ENCODE measurements around the gene CREB3L2. TPM values are rescaled to one million over a fixed set of nuclear protein-coding genes. Genes with fewer than 3 reads are reported as not detected.

The CREB3L2 gene
- total RNA-seq, 1 donor from 2014 or later, result 61.8 TPM

DNA sequence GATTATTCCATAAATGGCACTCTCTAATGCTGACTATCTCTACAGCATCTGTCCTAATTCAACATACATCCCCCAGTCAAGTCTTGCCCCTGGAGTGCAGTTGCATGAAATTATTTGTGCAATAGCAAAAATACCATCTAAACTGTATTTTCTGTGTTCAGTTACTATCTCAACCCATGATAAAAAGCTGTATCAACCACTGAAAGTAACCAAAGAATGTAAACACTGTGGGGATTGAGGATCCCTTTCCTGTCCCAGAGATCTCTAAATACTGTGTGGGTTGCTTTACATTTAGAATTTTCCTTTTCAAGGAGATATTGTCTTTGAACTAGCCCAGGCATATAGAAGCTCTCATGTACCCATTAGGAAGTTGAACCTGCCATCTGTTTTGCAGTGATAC, 131.2 kb downstream of the CREB3L2 start:
- Mint-ChIP-seq H3K36me3 (ENCODE audit: low read depth) (peaks cover 48% of the 10 kb centered on the region), H3K4me3 (no peak overlapping the region), H3K9me3 (peaks cover 11% of the 10 kb centered on the region), H3K4me1 (ENCODE audit: low read depth) (peaks cover 36% of the 10 kb centered on the region), H3K27me3 (ENCODE audit: insufficient read depth) (no peaks in the 10 kb centered on the region), H3K27ac (peak overlapping the region; percentile 19)
- no peak for DNase-seq (ENCODE audit: low spot score)
- intact Hi-C loops (cut with micrococcal nuclease), result no loop called here

DNA sequence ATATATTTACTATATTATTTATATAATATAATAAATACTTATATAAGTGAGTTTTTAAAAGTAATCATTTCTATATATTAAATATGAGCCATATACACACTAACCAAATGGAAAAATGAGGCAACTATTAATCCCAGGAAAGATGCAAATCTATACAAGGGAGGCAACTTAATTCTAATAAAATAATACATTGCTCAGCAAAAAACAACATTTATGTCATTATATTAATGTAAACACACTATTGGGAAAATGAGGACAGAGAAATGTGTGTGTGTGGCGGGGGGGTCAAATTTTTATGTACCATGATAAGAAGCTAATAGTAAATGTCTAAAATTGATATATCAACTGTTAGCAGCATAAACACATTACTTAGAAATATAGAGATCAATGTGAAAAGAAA, 131.8 kb downstream of the CREB3L2 start:
- Mint-ChIP-seq H3K4me1 (ENCODE audit: low read depth) (peaks cover 36% of the 10 kb centered on the region), H3K27ac (no peak overlapping the region), H3K36me3 (ENCODE audit: low read depth) (peaks cover 49% of the 10 kb centered on the region), H3K9me3 (peaks cover 16% of the 10 kb centered on the region), H3K27me3 (ENCODE audit: insufficient read depth) (no peaks in the 10 kb centered on the region), H3K4me3 (no peak overlapping the region)
- intact Hi-C loops (cut with micrococcal nuclease), result no loop called here
- no peak for DNase-seq (ENCODE audit: low spot score)

DNA sequence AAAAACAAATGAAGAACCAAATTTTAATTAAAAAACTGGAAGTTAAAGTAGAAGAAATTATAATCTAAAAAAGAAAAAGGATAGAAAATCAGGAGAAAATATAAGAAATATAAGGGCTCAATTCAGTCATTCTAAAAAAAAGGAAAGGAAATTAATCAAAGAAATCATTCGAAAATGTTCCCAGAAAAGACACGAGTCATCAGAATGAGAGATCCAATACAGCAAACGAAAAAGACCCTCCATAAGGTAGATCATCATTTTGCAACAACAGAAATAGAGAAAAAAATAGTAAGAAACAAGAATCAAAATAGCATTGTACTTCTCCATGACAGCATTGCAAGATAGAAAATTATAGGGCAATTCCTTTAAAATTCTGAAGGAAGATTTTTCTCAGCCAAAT, 132.6 kb downstream of the CREB3L2 start:
- Mint-ChIP-seq H3K36me3 (ENCODE audit: low read depth) (peaks cover 49% of the 10 kb centered on the region), H3K27me3 (ENCODE audit: insufficient read depth) (no peaks in the 10 kb centered on the region), H3K9me3 (peaks cover 16% of the 10 kb centered on the region), H3K4me3 (no peak overlapping the region), H3K4me1 (ENCODE audit: low read depth) (peaks cover 31% of the 10 kb centered on the region), H3K27ac (no peak overlapping the region)
- DNase-seq (ENCODE audit: low spot score), result no peak
- intact Hi-C loops (cut with micrococcal nuclease), result no loop called here

DNA sequence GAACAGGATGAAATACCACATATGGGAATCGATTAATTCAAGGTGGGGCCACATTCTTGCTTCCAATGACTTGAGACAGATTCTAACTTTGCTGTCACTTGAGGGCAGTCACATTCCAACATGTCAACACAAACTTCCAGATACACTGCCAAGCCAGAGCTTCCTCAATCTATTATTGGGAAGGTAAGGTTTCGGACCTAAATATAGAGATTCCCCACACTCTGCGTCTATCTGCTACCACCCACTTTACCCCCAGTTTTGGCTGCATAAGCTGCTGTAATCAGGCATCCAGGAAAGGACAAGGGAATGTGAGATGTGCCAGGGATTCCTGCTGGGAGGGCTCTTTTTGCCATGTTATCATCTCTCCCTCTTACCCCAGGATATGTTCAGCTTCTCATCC, 134.6 kb downstream of the CREB3L2 start:
- peaks cover 16% of the 10 kb centered on the region for H3K9me3 Mint-ChIP-seq
- peaks cover 13% of the 10 kb centered on the region for H3K4me1 Mint-ChIP-seq (ENCODE audit: low read depth)
- no peak overlapping the region for H3K4me3 Mint-ChIP-seq
- peaks cover 41% of the 10 kb centered on the region for H3K36me3 Mint-ChIP-seq (ENCODE audit: low read depth)
- intact Hi-C loops (cut with micrococcal nuclease), result no loop called here
- no peak for DNase-seq (ENCODE audit: low spot score)
- H3K27me3 Mint-ChIP-seq (ENCODE audit: insufficient read depth), result no peaks in the 10 kb centered on the region
- no peak overlapping the region for H3K27ac Mint-ChIP-seq

DNA sequence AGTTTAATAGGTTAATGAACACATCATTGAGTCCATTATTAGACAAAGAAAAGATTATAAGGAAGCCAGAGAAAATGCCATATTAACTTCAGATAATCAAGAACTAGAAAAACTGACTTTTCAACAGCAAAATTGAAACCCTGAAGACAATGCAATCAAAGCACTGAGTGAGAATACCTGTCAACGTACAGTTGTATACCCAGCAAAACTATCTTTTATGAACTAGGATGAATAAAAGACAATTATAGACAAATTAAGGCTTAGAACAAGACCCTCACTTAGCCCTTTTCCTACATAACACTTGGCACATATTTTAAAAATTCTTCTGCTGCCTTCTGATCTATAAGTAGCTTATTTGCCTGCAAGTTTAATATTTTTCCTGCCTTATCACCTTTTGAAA, 136.1 kb downstream of the CREB3L2 start:
- Mint-ChIP-seq H3K27ac (no peak overlapping the region), H3K36me3 (ENCODE audit: low read depth) (peaks cover 43% of the 10 kb centered on the region), H3K4me3 (no peak overlapping the region), H3K9me3 (peaks cover 16% of the 10 kb centered on the region), H3K27me3 (ENCODE audit: insufficient read depth) (no peaks in the 10 kb centered on the region), H3K4me1 (ENCODE audit: low read depth) (peaks cover 4% of the 10 kb centered on the region)
- DNase-seq (ENCODE audit: low spot score), result no peak
- intact Hi-C loops (cut with micrococcal nuclease), result no loop called here

DNA sequence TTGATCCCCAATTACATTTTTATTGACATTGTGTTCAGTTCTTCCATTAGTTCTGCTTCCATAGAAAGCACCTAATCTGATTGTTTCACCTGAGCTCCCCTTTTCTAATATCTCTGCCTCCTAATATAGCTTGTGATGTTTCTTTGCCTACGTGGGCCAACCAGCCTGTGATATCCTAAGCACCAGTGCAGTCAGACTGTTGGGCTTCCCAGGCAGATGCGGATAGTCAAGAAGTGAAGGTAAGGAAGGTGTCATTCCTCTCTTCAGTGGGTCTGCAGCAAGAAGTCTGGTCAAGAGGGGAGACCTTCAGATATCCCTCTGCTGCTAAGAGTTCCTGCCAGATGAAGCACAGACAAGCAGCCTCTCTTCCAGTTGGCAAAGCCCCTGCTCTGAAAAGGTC, 138.9 kb downstream of the CREB3L2 start:
- H3K4me1 Mint-ChIP-seq (ENCODE audit: low read depth), result no peaks in the 10 kb centered on the region
- no peaks in the 10 kb centered on the region for H3K27me3 Mint-ChIP-seq (ENCODE audit: insufficient read depth)
- intact Hi-C loops (cut with micrococcal nuclease), result no loop called here
- DNase-seq (ENCODE audit: low spot score), result no peak
- peaks cover 39% of the 10 kb centered on the region for H3K36me3 Mint-ChIP-seq (ENCODE audit: low read depth)
- H3K4me3 Mint-ChIP-seq, result no peak overlapping the region
- peaks cover 16% of the 10 kb centered on the region for H3K9me3 Mint-ChIP-seq
- no peak overlapping the region for H3K27ac Mint-ChIP-seq

- H3K27ac Mint-ChIP-seq, result no peak overlapping the region
- peaks cover 16% of the 10 kb centered on the region for H3K9me3 Mint-ChIP-seq
- no peak for DNase-seq (ENCODE audit: low spot score)
- H3K27me3 Mint-ChIP-seq (ENCODE audit: insufficient read depth), result no peaks in the 10 kb centered on the region
- H3K4me3 Mint-ChIP-seq, result no peak overlapping the region
- no peaks in the 10 kb centered on the region for H3K4me1 Mint-ChIP-seq (ENCODE audit: low read depth)
- intact Hi-C loops (cut with micrococcal nuclease), result no loop called here
- peaks cover 33% of the 10 kb centered on the region for H3K36me3 Mint-ChIP-seq (ENCODE audit: low read depth)
Observed at GRCh38 chr7:137862358-137862757, 139.5 kb downstream of the CREB3L2 start.

GRCh38 chr7:137860542-137860941, 141.3 kb downstream of the CREB3L2 start:
- Mint-ChIP-seq H3K36me3 (ENCODE audit: low read depth) (peaks cover 18% of the 10 kb centered on the region), H3K27me3 (ENCODE audit: insufficient read depth) (no peaks in the 10 kb centered on the region), H3K4me1 (ENCODE audit: low read depth) (no peaks in the 10 kb centered on the region), H3K4me3 (no peak overlapping the region), H3K27ac (peak overlapping the region; percentile 35), H3K9me3 (peaks cover 4% of the 10 kb centered on the region)
- intact Hi-C loops (cut with micrococcal nuclease), result no loop called here
- no peak for DNase-seq (ENCODE audit: low spot score)

DNA sequence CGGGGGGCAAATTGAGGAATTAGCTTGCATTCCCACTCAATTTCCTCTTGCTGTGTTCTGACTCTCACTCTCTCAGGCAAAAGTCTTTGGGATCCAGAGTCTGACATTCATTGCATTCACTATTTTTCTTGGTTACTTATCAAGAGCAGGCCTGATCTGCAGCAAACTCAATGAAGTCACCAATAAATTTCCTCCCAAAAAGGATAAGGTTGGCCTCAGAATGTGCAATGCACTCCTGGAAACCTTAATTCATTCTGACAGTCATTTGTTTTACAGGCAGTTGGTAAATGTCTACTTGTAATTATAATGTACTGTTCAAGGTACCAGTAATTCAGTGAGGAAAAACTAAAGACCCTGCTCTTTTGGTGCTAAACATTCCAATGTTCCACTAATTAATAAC, 148.8 kb downstream of the CREB3L2 start:
- peaks cover 6% of the 10 kb centered on the region for H3K36me3 Mint-ChIP-seq (ENCODE audit: low read depth)
- H3K4me3 Mint-ChIP-seq, result no peak overlapping the region
- no peak overlapping the region for H3K27ac Mint-ChIP-seq
- intact Hi-C loops (cut with micrococcal nuclease), result no loop called here
- no peak for DNase-seq (ENCODE audit: low spot score)
- no peaks in the 10 kb centered on the region for H3K9me3 Mint-ChIP-seq
- peaks cover 14% of the 10 kb centered on the region for H3K27me3 Mint-ChIP-seq (ENCODE audit: insufficient read depth)
- peaks cover under 1% of the 10 kb centered on the region for H3K4me1 Mint-ChIP-seq (ENCODE audit: low read depth)

GRCh38 chr7:137852108-137852507, 149.8 kb downstream of the CREB3L2 start:
- Mint-ChIP-seq H3K36me3 (ENCODE audit: low read depth) (peaks cover 6% of the 10 kb centered on the region), H3K4me1 (ENCODE audit: low read depth) (peaks cover 7% of the 10 kb centered on the region), H3K27ac (no peak overlapping the region), H3K27me3 (ENCODE audit: insufficient read depth) (peaks cover 19% of the 10 kb centered on the region), H3K9me3 (no peaks in the 10 kb centered on the region), H3K4me3 (no peak overlapping the region)
- intact Hi-C loops (cut with micrococcal nuclease), result no loop called here
- DNase-seq (ENCODE audit: low spot score), result no peak

DNA sequence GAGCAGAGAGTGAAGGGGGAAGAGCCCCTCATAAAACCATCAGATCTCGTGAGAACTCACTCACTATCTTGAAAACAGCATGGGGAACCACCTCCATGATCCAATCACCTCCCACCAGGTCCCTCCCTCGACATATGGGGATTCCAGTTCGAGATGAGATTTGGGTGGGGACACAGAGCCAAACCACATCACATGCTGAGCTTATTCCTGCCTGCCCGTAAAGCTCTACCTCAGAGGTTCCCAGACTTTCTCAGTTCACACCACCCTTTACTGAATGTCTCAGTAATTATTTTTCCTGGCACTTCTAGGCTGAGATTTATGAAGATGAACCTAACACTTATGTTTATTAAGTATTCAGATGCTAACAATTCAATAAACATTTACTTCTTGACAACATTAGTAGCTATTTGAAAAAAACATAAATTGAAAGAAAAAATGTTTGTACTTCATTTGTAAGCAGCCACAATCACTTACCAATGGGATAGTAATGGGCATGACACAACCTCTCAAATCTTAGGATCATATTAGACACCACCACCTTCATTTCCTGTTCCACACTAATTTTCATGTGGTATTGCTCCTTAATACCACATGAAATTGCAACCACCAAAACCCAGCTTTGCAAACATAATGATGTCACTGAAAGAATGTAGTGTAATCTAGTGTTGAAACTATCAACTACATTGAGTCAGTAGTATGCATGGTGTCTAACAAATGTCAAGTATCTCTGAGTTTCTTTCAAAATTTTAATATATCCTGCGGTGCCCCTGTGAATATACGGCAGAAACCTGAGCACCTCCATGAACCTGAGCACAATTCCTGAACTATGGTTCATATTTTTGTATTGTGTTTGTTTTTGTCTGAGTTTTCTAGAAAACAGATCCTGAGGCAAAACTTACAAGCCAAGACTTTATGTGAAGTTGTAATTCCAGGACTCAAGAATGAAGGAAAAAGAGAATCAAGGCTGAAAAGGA, 150.6 kb downstream of the CREB3L2 start:
- peaks cover 19% of the 10 kb centered on the region for H3K27me3 Mint-ChIP-seq (ENCODE audit: insufficient read depth)
- intact Hi-C loops (cut with micrococcal nuclease), result no loop called here
- H3K36me3 Mint-ChIP-seq (ENCODE audit: low read depth), result peaks cover 6% of the 10 kb centered on the region
- no peak for DNase-seq (ENCODE audit: low spot score)
- no peaks in the 10 kb centered on the region for H3K9me3 Mint-ChIP-seq
- peaks cover 7% of the 10 kb centered on the region for H3K4me1 Mint-ChIP-seq (ENCODE audit: low read depth)
- H3K4me3 Mint-ChIP-seq, result no peak overlapping the region
- no peak overlapping the region for H3K27ac Mint-ChIP-seq

DNA sequence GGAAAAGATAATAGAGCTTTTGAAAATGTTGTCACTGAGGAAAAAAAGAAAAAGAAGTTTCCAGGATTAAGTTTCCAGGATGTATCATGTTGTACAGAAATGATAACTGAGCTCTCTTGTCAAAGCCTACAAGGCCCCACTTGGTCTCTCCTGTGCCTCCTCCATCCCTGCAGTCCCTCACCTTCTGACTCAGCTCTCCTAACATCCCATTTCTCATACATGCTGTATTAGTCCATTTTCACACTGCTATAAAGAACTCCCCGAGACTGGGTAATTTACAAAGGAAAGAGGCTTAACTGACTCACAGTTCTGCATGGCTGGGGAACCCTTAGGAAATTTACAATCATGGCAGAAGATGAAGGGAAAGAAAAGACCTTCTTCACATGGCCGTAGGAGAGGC, 151.3 kb downstream of the CREB3L2 start:
- peaks cover 25% of the 10 kb centered on the region for H3K27me3 Mint-ChIP-seq (ENCODE audit: insufficient read depth)
- intact Hi-C loops (cut with micrococcal nuclease), result no loop called here
- H3K4me3 Mint-ChIP-seq, result no peak overlapping the region
- H3K9me3 Mint-ChIP-seq, result no peaks in the 10 kb centered on the region
- no peak for DNase-seq (ENCODE audit: low spot score)
- peaks cover 6% of the 10 kb centered on the region for H3K36me3 Mint-ChIP-seq (ENCODE audit: low read depth)
- H3K4me1 Mint-ChIP-seq (ENCODE audit: low read depth), result peaks cover 7% of the 10 kb centered on the region
- no peak overlapping the region for H3K27ac Mint-ChIP-seq

GRCh38 chr7:137848095-137848494, 153.8 kb downstream of the CREB3L2 start:
- peaks cover 7% of the 10 kb centered on the region for H3K4me1 Mint-ChIP-seq (ENCODE audit: low read depth)
- no peaks in the 10 kb centered on the region for H3K9me3 Mint-ChIP-seq
- DNase-seq (ENCODE audit: low spot score), result no peak
- H3K36me3 Mint-ChIP-seq (ENCODE audit: low read depth), result peaks cover 6% of the 10 kb centered on the region
- intact Hi-C loops (cut with micrococcal nuclease), result no loop called here
- no peak overlapping the region for H3K27ac Mint-ChIP-seq
- peaks cover 37% of the 10 kb centered on the region for H3K27me3 Mint-ChIP-seq (ENCODE audit: insufficient read depth)
- H3K4me3 Mint-ChIP-seq, result peak overlapping the region; percentile 48
